ENCODE data around the gene YWHAB. TPM values are rescaled to one million over a fixed set of nuclear protein-coding genes. Genes with fewer than 3 reads are reported as not detected.

The YWHAB gene
- total and polyA plus RNA-seq, 10 of the 15 experiments (the other 5 are each of a cell fraction or from before 2014, with no cell fraction given) = 63.5 to 323 (median 144) TPM

- TF ChIP-seq BCL3 (IDR thresholded peaks at IDR 0.05; ENCODE audit: borderline replicate concordance, insufficient read depth, low read depth, low read length, poor library complexity, severe bottlenecking) (no peak), MYC (IDR thresholded peaks at IDR 0.05; ENCODE audit: insufficient read depth, insufficient read length, insufficient replicate concordance, low read length, severe bottlenecking) (no peak), ZBTB4 (CRISPR knock-in tag; IDR thresholded peaks at IDR 0.05) (no peak), KLF5 (IDR thresholded peaks at IDR 0.05; ENCODE audit: partially characterized antibody) (no peak)
Observed at GRCh38 chr20:44900231-44900854, 14.8 kb downstream of the YWHAB start (continued).

GRCh38 chr20:44901974-44902373 is 16.5 kb downstream of the YWHAB start:
- FAIRE-seq (no peak), DNase-seq (ENCODE audit: low read depth, low spot score) (no peak), ATAC-seq (0 out of 3 replicates have a peak, but pooled peaks have one; percentile 20)
- in situ Hi-C loops (cut with MboI) = no loop called here
- H3K27ac ChIP-seq (ENCODE audit: control insufficient read depth, insufficient read depth) = no peak overlapping the region
- intact Hi-C loops (cut with micrococcal nuclease; ENCODE audit: unreplicated experiment) = no loop called here
- H3K27me3 ChIP-seq (replicated peaks in 1 of 2; ENCODE audit: control insufficient read depth in 2 of 2, insufficient read depth in 2 of 2, low read length in 1 of 2) = no peaks in the 10 kb centered on the region
- H3K36me3 ChIP-seq (ENCODE audit: control insufficient read depth in 2 of 2, insufficient read depth in 2 of 2, low read length in 1 of 2) = peaks cover 11 to 37% of the 10 kb centered on the region in 2 experiments
- no peak overlapping the region for H3K4me2 ChIP-seq (ENCODE audit: control insufficient read depth, insufficient read depth)
- no peak overlapping the region for H2AFZ ChIP-seq (ENCODE audit: control insufficient read depth, low read depth, low read length)
- BruUV-seq (replicated peaks) = no TSS peak
- H3K4me3 ChIP-seq = no peak overlapping the region
- ChIA-PET RAD21 (ENCODE audit: unreplicated experiment) (no interaction called here), CTCF (no interaction called here), SMC1A (ENCODE audit: uncharacterized antibody, unreplicated experiment) (interaction anchor here (1.6 to 2.9 kb wide), 2 partner anchors 9 to 194 kb away, joined by 4 to 15 read pairs; no protein-coding TSS in a partner anchor), POLR2A (no interaction called here)
- no peaks in the 10 kb centered on the region for H3K9me3 ChIP-seq (replicated peaks; ENCODE audit: control insufficient read depth, insufficient read depth, low read length)
- H3K79me2 ChIP-seq (ENCODE audit: control insufficient read depth, insufficient read depth, low read length) = peaks cover 37% of the 10 kb centered on the region
- WGBS (ENCODE audit: insufficient coverage, insufficient replicate concordance, low lambda C conversion rate, missing lambda C conversion rate) = 70% methylated on average over 2 of the region's 2 CpGs
- H3K9ac ChIP-seq (ENCODE audit: control insufficient read depth, insufficient read depth, low read length) = no peak overlapping the region
- peaks cover 14% of the 10 kb centered on the region for H3K4me1 ChIP-seq (ENCODE audit: control insufficient read depth, insufficient read depth, low read length)
- peaks cover 14% of the 10 kb centered on the region; the same call in 1 of the 2 replicates for H4K20me1 ChIP-seq (ENCODE audit: control insufficient read depth, insufficient read depth)
- TF ChIP-seq RUNX3 (IDR thresholded peaks at IDR 0.05; ENCODE audit: low read length) = no peak
- TF ChIP-seq EGR1 (IDR thresholded peaks at IDR 0.05; ENCODE audit: borderline replicate concordance in 1 of 2, low read depth in 2 of 2, low read length in 2 of 2) = no peak
- TF ChIP-seq NKRF (conservative IDR thresholded peaks at IDR 0.05) = no peak
- no peak for TF ChIP-seq MYC (IDR thresholded peaks at IDR 0.05; ENCODE audit: insufficient read depth, insufficient read length, insufficient replicate concordance, low read length, severe bottlenecking)
- TF ChIP-seq ZBTB11 (CRISPR knock-in tag; IDR thresholded peaks at IDR 0.05) = no peak
- no peak for TF ChIP-seq ETV6 (conservative IDR thresholded peaks at IDR 0.05 in 1 of 2, IDR thresholded peaks at IDR 0.05 in 1 of 2; ENCODE audit: borderline replicate concordance in 1 of 2, low read depth in 1 of 2)
